ENCODE data around the gene PRDM16.

- TF ChIP-seq CTCF (IDR thresholded peaks at IDR 0.05; ENCODE audit: low read depth, low read length) = no peak
- TF ChIP-seq POLR2A (IDR thresholded peaks at IDR 0.05; ENCODE audit: extremely low read depth, insufficient read length) = no peak
- TF ChIP-seq MAX (IDR thresholded peaks at IDR 0.05; ENCODE audit: low read depth, low read length) = no peak
Observed at GRCh38 chr1:3204725-3205124, 135.7 kb downstream of the PRDM16 start.
